ENCODE measurements around the gene NRARP.

- no peak for TF ChIP-seq EZH2 (IDR thresholded peaks at IDR 0.05)
- TF ChIP-seq, protein P1, sequence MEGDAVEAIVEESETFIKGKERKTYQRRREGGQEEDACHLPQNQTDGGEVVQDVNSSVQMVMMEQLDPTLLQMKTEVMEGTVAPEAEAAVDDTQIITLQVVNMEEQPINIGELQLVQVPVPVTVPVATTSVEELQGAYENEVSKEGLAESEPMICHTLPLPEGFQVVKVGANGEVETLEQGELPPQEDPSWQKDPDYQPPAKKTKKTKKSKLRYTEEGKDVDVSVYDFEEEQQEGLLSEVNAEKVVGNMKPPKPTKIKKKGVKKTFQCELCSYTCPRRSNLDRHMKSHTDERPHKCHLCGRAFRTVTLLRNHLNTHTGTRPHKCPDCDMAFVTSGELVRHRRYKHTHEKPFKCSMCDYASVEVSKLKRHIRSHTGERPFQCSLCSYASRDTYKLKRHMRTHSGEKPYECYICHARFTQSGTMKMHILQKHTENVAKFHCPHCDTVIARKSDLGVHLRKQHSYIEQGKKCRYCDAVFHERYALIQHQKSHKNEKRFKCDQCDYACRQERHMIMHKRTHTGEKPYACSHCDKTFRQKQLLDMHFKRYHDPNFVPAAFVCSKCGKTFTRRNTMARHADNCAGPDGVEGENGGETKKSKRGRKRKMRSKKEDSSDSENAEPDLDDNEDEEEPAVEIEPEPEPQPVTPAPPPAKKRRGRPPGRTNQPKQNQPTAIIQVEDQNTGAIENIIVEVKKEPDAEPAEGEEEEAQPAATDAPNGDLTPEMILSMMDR (IDR thresholded peaks at IDR 0.05): no peak
- no peak for TF ChIP-seq EZH2phosphoT487 (IDR thresholded peaks at IDR 0.05)
These were observed 31.0 kb downstream of the NRARP start for GRCh38 chr9:137270929-137271695.

All from neural progenitor cell (in vitro differentiated cells).